IMR-90 (cell line): ENCODE measurements around the gene PIAS4. TPM values are rescaled to one million over a fixed set of nuclear protein-coding genes. Genes with fewer than 3 reads are reported as not detected.

Source experiments
- ATAC-seq: fragments of 200-7000 bp; cut with Tn5 transposase; 2 replicates; pipeline ENCODE4 v1.9.1; 2020; ENCODE audit warnings: low read depth, mild to moderate bottlenecking, moderate library complexity
- BruUV-seq: library from RNA; stranded (reverse); fragments of 400-500 nt; replicated peaks from 2 replicates; lab custom pipeline; 2021; lab: Mats Ljungman, UMichigan
- CTCF ChIA-PET: fragments of 300-600 bp; formaldehyde crosslinking; extraction: SDS; loops from one replicate; lab custom pipeline; 2021; ENCODE audit warnings: antibody characterized with exemption; lab: Yijun Ruan, JAX
- POLR2A ChIA-PET: fragments of 300-600 bp; sonication (Branson Sonifier 250); formaldehyde crosslinking; loops from one replicate; lab custom pipeline; 2022; ENCODE audit warnings: antibody characterized with exemption; ENCODE audit not compliant: unreplicated experiment; lab: Charles Lee
- DNase-seq: peaks from one replicate; pipeline ENCODE4 v3.0.0; 2013
- H2AFZ ChIP-seq: replicated peaks from 2 replicates; pipeline ENCODE3; 2013; ENCODE audit warnings: low read length, mild to moderate bottlenecking; ENCODE audit not compliant: poor library complexity
- H2AK5ac ChIP-seq: 2 replicates; pipeline ENCODE4 v1.6.1; 2013; ENCODE audit warnings: low read depth, low read length, inconsistent platforms
- H2AK9ac ChIP-seq: replicated peaks from 2 replicates; pipeline ENCODE3; 2013; ENCODE audit warnings: mild to moderate bottlenecking, low read depth, low read length, moderate library complexity; ENCODE audit not compliant: poor library complexity
- H2BK120ac ChIP-seq: 2 replicates; pipeline ENCODE4 v1.6.1; 2013; ENCODE audit warnings: low read depth, low read length, inconsistent platforms
- H2BK15ac ChIP-seq: 3 replicates; pipeline ENCODE4 v1.6.1; 2013; ENCODE audit warnings: low read depth, low read length, inconsistent platforms
- H2BK20ac ChIP-seq: 2 replicates; pipeline ENCODE4 v1.6.1; 2013; ENCODE audit warnings: low read depth, mild to moderate bottlenecking, inconsistent platforms, low read length, moderate library complexity
- H2BK5ac ChIP-seq: 2 replicates; pipeline ENCODE4 v1.6.1; 2013; ENCODE audit warnings: mild to moderate bottlenecking, low read depth, low read length, inconsistent platforms; ENCODE audit not compliant: poor library complexity, severe bottlenecking
- H3K14ac ChIP-seq: replicated peaks from 2 replicates; pipeline ENCODE4 v1.6.1; 2013; ENCODE audit warnings: low read depth, low read length, inconsistent platforms
- H3K18ac ChIP-seq: 2 replicates; pipeline ENCODE4 v1.6.1; 2013; ENCODE audit warnings: low read depth, low read length, control low read depth
- H3K23ac ChIP-seq: 2 replicates; pipeline ENCODE4 v1.6.1; 2013; ENCODE audit warnings: low read depth, low read length, inconsistent platforms
- H3K27ac ChIP-seq: 2 replicates; pipeline ENCODE4 v1.5.1; 2013; ENCODE audit warnings: mild to moderate bottlenecking, control low read depth, low read length; ENCODE audit not compliant: insufficient read depth
- H3K27me3 ChIP-seq: 2 replicates; pipeline ENCODE4 v1.6.1; 2013; ENCODE audit warnings: low read length; ENCODE audit not compliant: control insufficient read depth, insufficient read depth
- H3K36me3 ChIP-seq: 2 replicates; pipeline ENCODE4 v1.6.1; 2013; ENCODE audit warnings: low read length, mixed read lengths; ENCODE audit not compliant: control insufficient read depth, insufficient read depth
- H3K4ac ChIP-seq: 2 replicates; pipeline ENCODE4 v1.6.1; 2013; ENCODE audit warnings: low read depth, low read length, inconsistent platforms
- H3K4me1 ChIP-seq: 2 replicates; pipeline ENCODE4 v1.6.1; 2013; ENCODE audit warnings: low read length, mixed read lengths; ENCODE audit not compliant: control insufficient read depth, insufficient read depth
- H3K4me2 ChIP-seq: 2 replicates; pipeline ENCODE4 v1.6.1; 2013; ENCODE audit warnings: low read depth, mild to moderate bottlenecking, control low read depth, low read length, moderate library complexity
- H3K4me3 ChIP-seq: 2 replicates; pipeline ENCODE4 v1.5.1; 2013; ENCODE audit warnings: low read depth, mild to moderate bottlenecking, control low read depth, low read length, moderate library complexity; ENCODE audit not compliant: insufficient read depth
- H3K56ac ChIP-seq: 2 replicates; pipeline ENCODE4 v1.6.1; 2013; ENCODE audit warnings: low read length, inconsistent platforms; ENCODE audit not compliant: insufficient read depth; ENCODE audit errors: extremely low read depth
- H3K79me1 ChIP-seq, 2 experiments: 2 replicates each; pipeline ENCODE4 v1.6.1; 2013; ENCODE audit warnings: low read length in 2 of 2, inconsistent platforms in 1 of 2, low read depth in 1 of 2
- H3K9ac ChIP-seq: 2 replicates; pipeline ENCODE4 v1.6.1; 2013; ENCODE audit warnings: low read depth, low read length, control low read depth
- H3K9me1 ChIP-seq: 2 replicates; pipeline ENCODE4 v1.6.1; 2013; ENCODE audit warnings: low read length, inconsistent platforms; ENCODE audit not compliant: insufficient read depth
- H3K9me3 ChIP-seq: 2 replicates; pipeline ENCODE4 v1.6.1; 2013; ENCODE audit warnings: low read length; ENCODE audit not compliant: control insufficient read depth, insufficient read depth
- H4K20me1 ChIP-seq: 2 replicates; pipeline ENCODE4 v1.6.1; 2013; ENCODE audit warnings: low read length, inconsistent platforms; ENCODE audit not compliant: insufficient read depth
- H4K5ac ChIP-seq: 2 replicates; pipeline ENCODE4 v1.6.1; 2013; ENCODE audit warnings: mild to moderate bottlenecking, low read depth, low read length, control low read depth
- H4K8ac ChIP-seq, 2 experiments: 2 replicates each; pipeline ENCODE4 v1.6.1; 2013; ENCODE audit warnings: low read depth in 2 of 2, low read length in 2 of 2, control low read depth in 1 of 2, inconsistent platforms in 1 of 2
- H4K91ac ChIP-seq: 2 replicates; pipeline ENCODE4 v1.6.1; 2013; ENCODE audit warnings: low read depth, low read length, inconsistent platforms; ENCODE audit not compliant: insufficient read depth
- BHLHE40 ChIP-seq: fragments of 150-350 bp; IDR thresholded peaks from 2 replicates; pipeline ENCODE4 v1.6.1; 2016; ENCODE audit warnings: mild to moderate bottlenecking, low read depth, low read length
- CEBPB ChIP-seq: IDR thresholded peaks from 2 replicates; pipeline ENCODE4 v1.6.1; 2012; ENCODE audit warnings: low read depth, low read length, improper control_type of control experiment
- CHD1 ChIP-seq: IDR thresholded peaks from 2 replicates; pipeline ENCODE4 v1.6.1; 2012; ENCODE audit warnings: low read depth, low read length, improper control_type of control experiment
- FOS ChIP-seq: fragments of 150-350 bp; IDR thresholded peaks from 2 replicates; pipeline ENCODE4 v1.6.1; 2016; ENCODE audit warnings: low read depth, low read length
- MAFK ChIP-seq: IDR thresholded peaks from 2 replicates; pipeline ENCODE4 v1.6.1; 2012; ENCODE audit warnings: low read depth, low read length, improper control_type of control experiment
- MAZ ChIP-seq: IDR thresholded peaks from 2 replicates; pipeline ENCODE4 v1.6.1; 2012; ENCODE audit warnings: low read depth, mild to moderate bottlenecking, low read length, improper control_type of control experiment, moderate library complexity, borderline replicate concordance
- NFE2L2 ChIP-seq: fragments of 150-350 bp; IDR thresholded peaks from 2 replicates; pipeline ENCODE4 v1.6.1; 2016; ENCODE audit warnings: low read depth, mild to moderate bottlenecking, low read length
- POLR2A ChIP-seq: IDR thresholded peaks from 2 replicates; pipeline ENCODE4 v1.6.1; 2012; ENCODE audit warnings: mild to moderate bottlenecking, low read depth, low read length
- RAD21 ChIP-seq: IDR thresholded peaks from 2 replicates; pipeline ENCODE4 v1.6.1; 2012; ENCODE audit warnings: low read length, improper control_type of control experiment
- RCOR1 ChIP-seq: IDR thresholded peaks from 2 replicates; pipeline ENCODE4 v1.6.1; 2012; ENCODE audit warnings: mild to moderate bottlenecking, low read length, improper control_type of control experiment; ENCODE audit not compliant: insufficient replicate concordance
- RFX5 ChIP-seq: IDR thresholded peaks from 2 replicates; pipeline ENCODE4 v1.8.0; 2012; ENCODE audit warnings: low read depth, mild to moderate bottlenecking, low read length, moderate library complexity
- SMC3 ChIP-seq: fragments of 150-350 bp; IDR thresholded peaks from 2 replicates; pipeline ENCODE4 v1.6.1; 2016; ENCODE audit warnings: low read depth, mild to moderate bottlenecking, antibody characterized with exemption, low read length, moderate library complexity
- WGBS, 2 experiments: methylation state at CpG; one replicate each; pipeline versions ENCODE4 v1.1.5 to v1.1.7; 2013; ENCODE audit warnings: missing lambda C conversion rate in 2 of 2; ENCODE audit not compliant: insufficient read length in 1 of 2; ENCODE audit errors: extremely low coverage in 2 of 2; 5-methylcytosine and 5-hydroxymethylcytosine counted together
- dilution Hi-C: fragments of 300-500 bp; cut with HindIII; formaldehyde crosslinking; loops from one replicate; pipeline ENCODE4 v1.14.3; 2018; ENCODE audit warnings: low sequenced_read_pairs; ENCODE audit not compliant: unreplicated experiment
- in situ Hi-C: fragments of 300-500 bp; cut with MboI; formaldehyde crosslinking; loops from 3 replicates; pipeline ENCODE4 v1.14.3; 2019; ENCODE audit warnings: low sequenced_read_pairs, inconsistent platforms, mixed read lengths
- intact Hi-C: fragments of 100-400 bp; cut with micrococcal nuclease; formaldehyde crosslinking; loops from 2 replicates; pipeline ENCODE4 v1.10.0; 2022
- polyA plus RNA-seq, 3 experiments: library from polyadenylated mRNA; depleted of rRNA; stranded (reverse); fragments of >200 nt; gene quantifications; 2 replicates each; pipeline ENCODE4 v1.2.3, GENCODE V29; 2012; ENCODE audit warnings: low replicate concordance in 1 of 3
- total RNA-seq: library from RNA; depleted of rRNA; stranded (reverse); fragments of >200 nt; gene quantifications from 2 replicates; pipeline ENCODE4 v1.2.3, GENCODE V29; 2012
- TF ChIP-seq, protein P1 (sequence below): fragments of 150-350 bp; IDR thresholded peaks from 2 replicates; pipeline ENCODE4 v1.6.1; 2017; ENCODE audit warnings: mild to moderate bottlenecking, antibody characterized with exemption, low read length, low read depth
- TF ChIP-seq, protein P2 (sequence below): conservative IDR thresholded peaks from 2 replicates; pipeline ENCODE4 v1.5.1; 2012; ENCODE audit warnings: mild to moderate bottlenecking, low read depth, low read length, improper control_type of control experiment

Gene PIAS4
- total and polyA plus RNA-seq, 2 of the 4 experiments (the other 2 are of a cell fraction) = 12.1 to 13.6 TPM

DNA sequence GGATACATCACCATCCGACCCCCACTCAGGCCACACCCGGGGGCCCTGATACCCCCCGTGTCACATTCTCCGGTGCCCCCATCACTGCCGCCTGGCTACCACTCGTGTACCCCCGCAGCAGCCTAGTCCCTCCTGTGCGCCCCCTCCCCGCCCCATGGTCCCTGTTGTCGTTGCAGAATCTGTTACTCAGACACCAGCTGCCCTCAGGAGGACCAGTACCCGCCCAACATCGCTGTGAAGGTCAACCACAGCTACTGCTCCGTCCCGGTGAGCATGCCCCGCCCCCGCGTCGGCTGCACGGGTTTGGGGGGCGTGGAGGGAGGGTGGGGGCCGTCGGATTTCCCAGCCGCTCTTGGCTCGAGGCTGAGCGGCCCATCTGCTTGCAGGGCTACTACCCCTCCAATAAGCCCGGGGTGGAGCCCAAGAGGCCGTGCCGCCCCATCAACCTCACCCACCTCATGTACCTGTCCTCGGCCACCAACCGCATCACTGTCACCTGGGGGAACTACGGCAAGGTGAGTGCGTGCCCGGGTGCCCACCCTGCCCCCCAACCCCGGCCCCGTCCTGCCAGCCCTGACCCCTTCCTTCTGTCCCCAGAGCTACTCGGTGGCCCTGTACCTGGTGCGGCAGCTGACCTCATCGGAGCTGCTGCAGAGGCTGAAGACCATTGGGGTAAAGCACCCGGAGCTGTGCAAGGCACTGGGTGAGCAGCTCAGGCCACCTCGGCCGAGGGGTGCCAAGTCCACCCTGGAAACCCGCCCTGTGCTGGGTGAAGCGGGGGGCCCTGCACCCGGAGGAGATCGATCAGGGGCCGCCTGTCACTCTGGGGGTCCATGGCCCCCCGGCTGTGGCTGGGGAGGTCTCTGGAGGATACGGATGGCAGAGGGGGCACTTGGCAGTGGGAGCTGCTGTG is 21.1 kb downstream of the PIAS4 start:
- ATAC-seq = no peak
- CTCF ChIA-PET = no interaction called here

More for the DNA sequence above, 21.1 kb downstream of the PIAS4 start:
- Histone ChIP-seq H3K4ac (no peak overlapping the region), H4K20me1 (peaks cover 7% of the 10 kb centered on the region), H2BK15ac (no peak overlapping the region), H3K36me3 (peaks cover 62% of the 10 kb centered on the region), H3K27me3 (no peaks in the 10 kb centered on the region), H2AFZ (no peak overlapping the region), H3K56ac (no peak overlapping the region), H3K14ac (no peak overlapping the region), H3K23ac (no peak overlapping the region), H3K18ac (no peak overlapping the region), H4K8ac (no peak overlapping the region), H3K4me3 (no peak overlapping the region), H3K79me1 (peaks cover 0 to 16% of the 10 kb centered on the region in 2 experiments; a peak in 2 of 4 replicates), H4K91ac (no peak overlapping the region), H3K4me1 (no peaks in the 10 kb centered on the region), H2BK20ac (no peak overlapping the region), H3K9me3 (no peaks in the 10 kb centered on the region), H3K4me2 (no peak overlapping the region), H2BK5ac (no peak overlapping the region), H2AK5ac (no peak overlapping the region), H2BK120ac (no peak overlapping the region), H4K5ac (no peak overlapping the region), H3K9me1 (0 out of 2 replicates have a peak, but pooled peaks cover 2% of the 10 kb centered on the region), H2AK9ac (no peak overlapping the region), H3K27ac (no peak overlapping the region), H3K9ac (no peak overlapping the region)
- no TSS peak for BruUV-seq
- TF ChIP-seq, protein P1, sequence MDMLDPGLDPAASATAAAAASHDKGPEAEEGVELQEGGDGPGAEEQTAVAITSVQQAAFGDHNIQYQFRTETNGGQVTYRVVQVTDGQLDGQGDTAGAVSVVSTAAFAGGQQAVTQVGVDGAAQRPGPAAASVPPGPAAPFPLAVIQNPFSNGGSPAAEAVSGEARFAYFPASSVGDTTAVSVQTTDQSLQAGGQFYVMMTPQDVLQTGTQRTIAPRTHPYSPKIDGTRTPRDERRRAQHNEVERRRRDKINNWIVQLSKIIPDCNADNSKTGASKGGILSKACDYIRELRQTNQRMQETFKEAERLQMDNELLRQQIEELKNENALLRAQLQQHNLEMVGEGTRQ = no peak
- TF ChIP-seq FOS = no peak
- no peak for TF ChIP-seq BHLHE40
- TF ChIP-seq RCOR1 = no peak
- TF ChIP-seq CHD1 = no peak
- TF ChIP-seq, protein P2, sequence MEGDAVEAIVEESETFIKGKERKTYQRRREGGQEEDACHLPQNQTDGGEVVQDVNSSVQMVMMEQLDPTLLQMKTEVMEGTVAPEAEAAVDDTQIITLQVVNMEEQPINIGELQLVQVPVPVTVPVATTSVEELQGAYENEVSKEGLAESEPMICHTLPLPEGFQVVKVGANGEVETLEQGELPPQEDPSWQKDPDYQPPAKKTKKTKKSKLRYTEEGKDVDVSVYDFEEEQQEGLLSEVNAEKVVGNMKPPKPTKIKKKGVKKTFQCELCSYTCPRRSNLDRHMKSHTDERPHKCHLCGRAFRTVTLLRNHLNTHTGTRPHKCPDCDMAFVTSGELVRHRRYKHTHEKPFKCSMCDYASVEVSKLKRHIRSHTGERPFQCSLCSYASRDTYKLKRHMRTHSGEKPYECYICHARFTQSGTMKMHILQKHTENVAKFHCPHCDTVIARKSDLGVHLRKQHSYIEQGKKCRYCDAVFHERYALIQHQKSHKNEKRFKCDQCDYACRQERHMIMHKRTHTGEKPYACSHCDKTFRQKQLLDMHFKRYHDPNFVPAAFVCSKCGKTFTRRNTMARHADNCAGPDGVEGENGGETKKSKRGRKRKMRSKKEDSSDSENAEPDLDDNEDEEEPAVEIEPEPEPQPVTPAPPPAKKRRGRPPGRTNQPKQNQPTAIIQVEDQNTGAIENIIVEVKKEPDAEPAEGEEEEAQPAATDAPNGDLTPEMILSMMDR = no peak
- TF ChIP-seq RAD21 = no peak
- TF ChIP-seq MAFK = no peak
- TF ChIP-seq CEBPB = no peak
- no peak for TF ChIP-seq RFX5
- TF ChIP-seq MAZ = no peak
- TF ChIP-seq SMC3 = no peak
- no peak for TF ChIP-seq NFE2L2
- TF ChIP-seq POLR2A = no peak
- WGBS, 2 experiments = 96% methylated on average over 15 of the region's 48 CpGs; no CpG with 5 or more reads in 1 of the 2 experiments
- intact Hi-C loops = no loop called here
- dilution Hi-C loops = no loop called here
- POLR2A ChIA-PET = no interaction called here
- in situ Hi-C loops = no loop called here
- no peak for DNase-seq
